ENCODE measurements around the gene HEPHL1.
"Not testable (repeated sequence)": the region's sequence is repeated elsewhere in the genome, so short reads cannot be mapped to it uniquely, and the experiment has no call there.

Gene HEPHL1

GRCh38 chr11:94020777-94021481 lies at the start of gene HEPHL1:
HEPHL1 (plus strand) TSS chr11:94021354; CDS start chr11:94021369, 15 bp downstream.
- Histone ChIP-seq H3K79me2 (ENCODE audit: low read length) (no peaks in the 10 kb centered on the region), H3K36me3 (replicated peaks; ENCODE audit: low read depth, low read length) (no peaks in the 10 kb centered on the region), H2AFZ (ENCODE audit: low read depth, low read length) (no peak within 1 kb of the TSS), H3K9ac (ENCODE audit: low read length) (no peak within 1 kb of the TSS), H3K27me3 (ENCODE audit: low read depth, low read length) (0 out of 2 replicates have a peak, but pooled peaks cover 7% of the 10 kb centered on the region), H3K4me3 (ENCODE audit: low read length) (no peak within 1 kb of the TSS), H3K4me1 (ENCODE audit: low read length) (no peaks in the 10 kb centered on the region), H4K20me1 (ENCODE audit: insufficient read depth, low read length) (no peaks in the 10 kb centered on the region), H3K4me2 (ENCODE audit: low read length) (no peak within 1 kb of the TSS), H3K27ac (ENCODE audit: low read length) (no peak within 1 kb of the TSS), H3K9me3 (ENCODE audit: insufficient read depth, low read length) (no peaks in the 10 kb centered on the region)
- TF ChIP-seq EZH2phosphoT487 (IDR thresholded peaks at IDR 0.05; ENCODE audit: low read depth) (no peak), CTCF (IDR thresholded peaks at IDR 0.05; ENCODE audit: low read depth, low read length) (no peak)

- no peak for TF ChIP-seq EZH2phosphoT487 (IDR thresholded peaks at IDR 0.05; ENCODE audit: low read depth)
- no peak for TF ChIP-seq CTCF (IDR thresholded peaks at IDR 0.05; ENCODE audit: low read depth, low read length)
- H3K4me2 ChIP-seq (ENCODE audit: low read length), result no peak overlapping the region
- H3K27ac ChIP-seq (ENCODE audit: low read length), result no peak overlapping the region
- H4K20me1 ChIP-seq (ENCODE audit: insufficient read depth, low read length), result no peaks in the 10 kb centered on the region
- H3K4me1 ChIP-seq (ENCODE audit: low read length), result no peaks in the 10 kb centered on the region
- no peak overlapping the region for H2AFZ ChIP-seq (ENCODE audit: low read depth, low read length)
- no peak overlapping the region for H3K9ac ChIP-seq (ENCODE audit: low read length)
- H3K79me2 ChIP-seq (ENCODE audit: low read length), result no peaks in the 10 kb centered on the region
- no peaks in the 10 kb centered on the region for H3K36me3 ChIP-seq (replicated peaks; ENCODE audit: low read depth, low read length)
- peaks cover 13% of the 10 kb centered on the region; the same call in 1 of the 2 replicates for H3K9me3 ChIP-seq (ENCODE audit: insufficient read depth, low read length)
- H3K4me3 ChIP-seq (ENCODE audit: low read length), result no peak overlapping the region
- H3K27me3 ChIP-seq (ENCODE audit: low read depth, low read length), result no peaks in the 10 kb centered on the region
These were observed 48.4 kb upstream of the HEPHL1 start for GRCh38 chr11:93972790-93973189.

GRCh38 chr11:93973322-93974051 lies 47.7 kb upstream of the HEPHL1 start:
- not testable (repeated sequence) for H3K27ac ChIP-seq (ENCODE audit: low read length); H3K27me3 ChIP-seq (ENCODE audit: low read depth, low read length); H4K20me1 ChIP-seq (ENCODE audit: insufficient read depth, low read length); H3K79me2 ChIP-seq (ENCODE audit: low read length); H3K4me2 ChIP-seq (ENCODE audit: low read length); H2AFZ ChIP-seq (ENCODE audit: low read depth, low read length); H3K4me1 ChIP-seq (ENCODE audit: low read length); H3K4me3 ChIP-seq (ENCODE audit: low read length); H3K36me3 ChIP-seq (replicated peaks; ENCODE audit: low read depth, low read length); H3K9ac ChIP-seq (ENCODE audit: low read length)
- H3K9me3 ChIP-seq (ENCODE audit: insufficient read depth, low read length), result peaks cover 13% of the 10 kb centered on the region; the same call in 1 of the 2 replicates

GRCh38 chr11:93974759-93975158 lies 46.4 kb upstream of the HEPHL1 start:
- H4K20me1 ChIP-seq (ENCODE audit: insufficient read depth, low read length), result no peaks in the 10 kb centered on the region
- no peaks in the 10 kb centered on the region for H3K79me2 ChIP-seq (ENCODE audit: low read length)
- no peak for TF ChIP-seq CTCF (IDR thresholded peaks at IDR 0.05; ENCODE audit: low read depth, low read length)
- no peak for TF ChIP-seq EZH2phosphoT487 (IDR thresholded peaks at IDR 0.05; ENCODE audit: low read depth)
- peaks cover 13% of the 10 kb centered on the region; the same call in 1 of the 2 replicates for H3K9me3 ChIP-seq (ENCODE audit: insufficient read depth, low read length)
- peaks cover 6% of the 10 kb centered on the region; the same call in 1 of the 2 replicates for H3K27me3 ChIP-seq (ENCODE audit: low read depth, low read length)
- H3K4me1 ChIP-seq (ENCODE audit: low read length), result no peaks in the 10 kb centered on the region
- no peak overlapping the region for H3K9ac ChIP-seq (ENCODE audit: low read length)
- H3K4me2 ChIP-seq (ENCODE audit: low read length), result no peak overlapping the region
- H2AFZ ChIP-seq (ENCODE audit: low read depth, low read length), result no peak overlapping the region
- H3K27ac ChIP-seq (ENCODE audit: low read length), result no peak overlapping the region
- no peaks in the 10 kb centered on the region for H3K36me3 ChIP-seq (replicated peaks; ENCODE audit: low read depth, low read length)
- H3K4me3 ChIP-seq (ENCODE audit: low read length), result no peak overlapping the region

GRCh38 chr11:93976577-93977254 lies 44.4 kb upstream of the HEPHL1 start:
- not testable (repeated sequence) for H3K4me1 ChIP-seq (ENCODE audit: low read length); H2AFZ ChIP-seq (ENCODE audit: low read depth, low read length); H4K20me1 ChIP-seq (ENCODE audit: insufficient read depth, low read length); H3K36me3 ChIP-seq (replicated peaks; ENCODE audit: low read depth, low read length); H3K4me2 ChIP-seq (ENCODE audit: low read length); H3K27ac ChIP-seq (ENCODE audit: low read length); H3K79me2 ChIP-seq (ENCODE audit: low read length); H3K27me3 ChIP-seq (ENCODE audit: low read depth, low read length); H3K4me3 ChIP-seq (ENCODE audit: low read length); H3K9ac ChIP-seq (ENCODE audit: low read length)
- peaks cover 13% of the 10 kb centered on the region; the same call in 1 of the 2 replicates for H3K9me3 ChIP-seq (ENCODE audit: insufficient read depth, low read length)
